Measurements from ENCODE around the gene SNTG2.

The SNTG2 gene

DNA sequence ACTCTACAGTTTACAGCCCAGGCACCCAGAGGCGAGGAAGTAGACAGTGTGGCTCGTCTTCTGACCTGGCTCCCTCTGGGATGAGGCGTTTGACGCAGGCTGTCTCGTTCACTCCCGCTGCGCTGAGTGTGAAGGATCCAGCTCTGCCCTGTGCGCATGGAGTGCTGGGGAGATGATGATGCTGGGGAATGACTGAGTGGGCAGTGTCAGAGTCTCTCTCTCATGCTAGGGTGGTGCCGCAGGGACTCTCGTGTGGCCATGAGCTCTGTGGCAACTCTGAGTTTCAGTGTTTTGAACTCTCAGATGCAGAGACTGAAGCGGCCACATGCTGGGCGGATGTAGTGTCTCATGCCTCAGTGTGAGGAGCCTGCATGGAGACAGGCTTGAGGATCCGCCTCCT lies 344.3 kb downstream of the SNTG2 start:
- DNase-seq (no peak), ATAC-seq (replicated peaks) (no peak)
- H3K4me3 Mint-ChIP-seq: no peak overlapping the region
- no peak overlapping the region for H3K27ac Mint-ChIP-seq
- H3K36me3 Mint-ChIP-seq (ENCODE audit: insufficient read depth): no peaks in the 10 kb centered on the region
- no peaks in the 10 kb centered on the region for H3K9me3 Mint-ChIP-seq
- peaks cover 0 to 14% of the 10 kb centered on the region in 2 donors for H3K27me3 Mint-ChIP-seq
- no peaks in the 10 kb centered on the region for H3K4me1 Mint-ChIP-seq (ENCODE audit: low read depth in 2 of 2)

DNA sequence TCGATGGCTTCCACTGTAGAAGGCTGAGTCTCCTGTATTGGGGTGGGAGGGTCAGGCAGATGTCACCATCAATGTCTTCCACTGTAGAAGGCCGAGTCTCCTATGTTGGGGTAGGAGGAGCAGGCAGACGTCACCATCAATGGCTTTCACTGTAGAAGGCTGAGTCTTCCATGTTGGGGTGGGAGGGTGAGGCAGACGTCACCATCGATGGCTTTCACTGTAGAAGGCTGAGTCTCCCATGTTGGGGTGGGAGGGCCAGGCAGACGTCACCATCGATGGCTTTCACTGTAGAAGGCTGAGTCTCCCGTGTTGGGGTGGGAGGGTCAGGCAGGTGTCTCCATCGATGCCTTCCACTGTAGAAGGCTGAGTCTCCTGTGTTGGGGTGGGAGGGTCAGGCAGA lies 345.1 kb downstream of the SNTG2 start:
- DNase-seq: no peak
- Mint-ChIP-seq H3K4me1 (ENCODE audit: low read depth in 2 of 2) (no peaks in the 10 kb centered on the region), H3K4me3 (no peak overlapping the region), H3K36me3 (ENCODE audit: insufficient read depth) (no peaks in the 10 kb centered on the region), H3K27me3 (peaks cover 0 to 14% of the 10 kb centered on the region in 2 donors), H3K9me3 (no peaks in the 10 kb centered on the region), H3K27ac (no peak overlapping the region)
- ATAC-seq (replicated peaks): no peak

DNA sequence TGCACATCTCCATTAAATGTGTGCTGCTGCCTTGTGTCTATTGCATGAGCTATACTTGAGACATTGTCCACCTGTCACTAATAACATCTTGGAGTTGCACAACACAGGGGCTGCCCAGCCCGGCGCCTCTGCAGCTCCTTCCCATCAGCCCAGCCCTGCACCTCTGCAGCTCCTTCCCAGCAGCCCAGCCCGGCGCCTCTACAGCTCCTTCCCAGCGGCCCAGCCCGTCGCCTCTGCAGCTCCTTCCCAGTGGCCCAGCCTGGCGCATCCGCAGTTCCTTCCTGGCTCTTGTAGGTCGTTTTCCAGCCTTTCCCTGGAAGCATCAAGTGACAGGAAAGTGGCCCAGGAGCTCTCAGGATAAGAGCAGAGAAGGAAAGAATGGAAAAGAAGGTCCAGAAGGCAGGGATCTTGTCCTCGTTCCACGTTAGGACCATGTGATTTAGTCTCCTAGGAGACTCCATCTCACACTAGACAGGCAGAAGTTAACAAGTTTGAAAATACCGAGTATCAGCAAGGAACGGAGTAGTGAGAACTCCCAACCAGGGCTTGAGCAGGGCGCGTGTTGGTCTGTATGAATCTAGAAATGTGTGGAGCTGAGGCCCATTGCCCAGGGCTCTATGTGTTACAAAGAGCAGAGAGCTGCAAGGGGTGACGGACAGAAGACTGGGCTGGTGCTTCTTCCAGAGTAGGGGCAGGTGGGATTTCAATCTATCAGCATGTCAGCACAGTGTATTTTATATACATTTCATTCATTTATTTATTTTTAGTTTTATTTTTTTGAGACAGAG lies 346.9 kb downstream of the SNTG2 start:
- no peaks in the 10 kb centered on the region for H3K9me3 Mint-ChIP-seq
- peaks cover 0 to 14% of the 10 kb centered on the region in 2 donors for H3K27me3 Mint-ChIP-seq
- ATAC-seq (replicated peaks) (no peak), DNase-seq (no peak)
- no peak overlapping the region for H3K27ac Mint-ChIP-seq
- H3K36me3 Mint-ChIP-seq (ENCODE audit: insufficient read depth): no peaks in the 10 kb centered on the region
- H3K4me3 Mint-ChIP-seq: no peak overlapping the region
- no peaks in the 10 kb centered on the region for H3K4me1 Mint-ChIP-seq (ENCODE audit: low read depth in 2 of 2)

DNA sequence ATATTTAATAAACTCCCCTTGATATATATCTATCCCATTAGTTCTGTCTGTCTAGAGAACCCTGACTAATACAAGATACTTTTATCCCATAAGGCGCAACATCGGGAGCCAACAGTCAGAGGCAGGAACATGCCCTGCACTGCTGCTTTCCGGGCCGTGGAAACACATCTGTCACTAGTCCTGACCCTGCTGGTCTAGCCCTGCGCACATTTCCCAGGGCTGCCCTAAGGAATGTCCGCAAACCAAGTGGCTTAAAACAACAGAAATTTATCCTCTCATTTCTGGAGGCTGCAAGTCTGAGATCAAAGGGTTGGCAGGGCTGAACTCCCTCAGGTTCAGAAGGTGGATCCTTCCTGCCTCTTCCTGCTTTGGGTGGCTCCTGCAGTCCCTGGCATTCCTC lies 348.4 kb downstream of the SNTG2 start:
- Mint-ChIP-seq H3K36me3 (ENCODE audit: insufficient read depth) (no peaks in the 10 kb centered on the region), H3K27me3 (peaks cover 0 to 14% of the 10 kb centered on the region in 2 donors), H3K27ac (no peak overlapping the region), H3K4me3 (no peak overlapping the region), H3K9me3 (no peaks in the 10 kb centered on the region), H3K4me1 (ENCODE audit: low read depth in 2 of 2) (no peaks in the 10 kb centered on the region)
- ATAC-seq (replicated peaks): no peak
- no peak for DNase-seq

DNA sequence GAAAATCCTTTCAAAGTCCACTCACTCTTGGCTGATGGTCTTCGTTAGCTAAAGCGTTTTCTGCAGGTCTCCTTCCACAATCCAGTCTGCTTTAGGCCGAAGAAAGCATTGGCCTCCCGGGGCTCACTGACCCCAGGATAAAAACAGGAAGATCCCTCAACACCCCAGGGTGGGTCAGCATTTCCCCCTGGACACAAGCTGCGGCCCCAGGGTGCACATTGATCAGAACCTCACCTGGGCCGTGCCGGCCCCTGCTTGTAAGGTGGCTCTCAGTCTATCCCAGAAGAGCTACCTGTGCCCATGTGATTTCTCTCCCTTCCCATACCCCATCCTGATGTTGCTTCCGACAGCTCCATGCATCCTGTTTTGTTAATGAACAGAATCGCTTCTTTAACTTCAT lies 349.6 kb downstream of the SNTG2 start:
- peaks cover 0 to 14% of the 10 kb centered on the region in 2 donors for H3K27me3 Mint-ChIP-seq
- no peaks in the 10 kb centered on the region for H3K36me3 Mint-ChIP-seq (ENCODE audit: insufficient read depth)
- no peak overlapping the region for H3K27ac Mint-ChIP-seq
- no peak overlapping the region for H3K4me3 Mint-ChIP-seq
- no peak for DNase-seq
- no peak for ATAC-seq (replicated peaks)
- H3K9me3 Mint-ChIP-seq: no peaks in the 10 kb centered on the region
- H3K4me1 Mint-ChIP-seq (ENCODE audit: low read depth in 2 of 2): no peaks in the 10 kb centered on the region

DNA sequence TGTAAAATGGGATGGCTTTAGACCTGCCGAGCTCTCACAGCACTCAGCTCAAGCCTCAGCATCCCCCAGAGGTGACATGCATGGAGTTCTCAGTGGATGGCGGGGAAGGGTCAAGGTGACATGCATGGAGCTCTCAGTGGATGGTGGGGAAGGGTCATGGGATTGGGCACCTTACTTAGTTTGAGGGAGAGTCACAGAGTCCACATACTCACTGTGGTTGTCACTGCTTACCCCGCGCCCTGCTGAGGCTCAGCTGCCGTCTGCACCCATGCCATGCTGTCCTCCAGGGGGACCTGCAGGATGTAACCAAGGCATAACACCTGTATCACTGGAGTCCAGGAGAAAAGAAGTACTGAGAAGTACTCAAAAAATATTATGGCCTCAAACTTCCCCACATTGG lies 350.4 kb downstream of the SNTG2 start:
- Mint-ChIP-seq H3K27ac (peak overlapping the region in 1 of 2 donors; percentile 9), H3K4me1 (ENCODE audit: low read depth in 2 of 2) (no peaks in the 10 kb centered on the region), H3K36me3 (ENCODE audit: insufficient read depth) (no peaks in the 10 kb centered on the region), H3K9me3 (no peaks in the 10 kb centered on the region), H3K27me3 (peaks cover under 1 to 14% of the 10 kb centered on the region in 2 donors), H3K4me3 (no peak overlapping the region)
- no peak for DNase-seq
- ATAC-seq (replicated peaks): no peak

DNA sequence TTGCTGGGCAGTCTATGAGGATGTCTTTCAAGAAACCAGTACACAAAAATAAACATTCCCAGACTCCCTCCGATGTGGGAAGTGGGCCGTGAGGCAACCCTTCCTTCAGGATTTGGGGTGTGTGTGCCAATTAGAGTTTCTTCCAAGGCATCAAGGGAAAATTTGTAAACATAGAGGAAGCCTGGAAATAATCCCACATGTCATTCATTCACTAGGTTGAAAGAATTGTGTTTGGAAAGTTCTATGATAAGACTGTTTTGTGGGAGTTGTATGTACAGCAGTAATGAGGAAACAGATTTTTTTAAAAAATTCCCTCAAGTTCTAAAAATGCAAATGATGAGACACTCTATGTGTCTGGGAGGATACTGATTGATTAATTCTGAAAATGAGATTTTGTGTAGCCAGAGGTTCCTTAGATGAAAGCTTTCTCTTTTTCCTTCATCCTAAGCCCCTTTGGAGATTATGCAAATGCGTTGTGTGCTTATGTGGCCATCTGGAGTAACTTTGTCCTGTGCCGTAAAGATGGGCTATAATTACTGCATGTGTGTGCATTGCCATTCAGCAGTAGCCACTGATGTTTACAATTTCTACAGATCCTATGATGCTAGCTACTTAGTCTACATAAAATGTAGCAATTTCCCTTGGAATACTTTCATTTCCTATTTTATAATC lies 354.8 kb downstream of the SNTG2 start:
- no peaks in the 10 kb centered on the region for H3K36me3 Mint-ChIP-seq (ENCODE audit: insufficient read depth)
- ATAC-seq (replicated peaks): no peak
- peaks cover 0 to 5% of the 10 kb centered on the region in 2 donors for H3K9me3 Mint-ChIP-seq
- no peaks in the 10 kb centered on the region for H3K4me1 Mint-ChIP-seq (ENCODE audit: low read depth in 2 of 2)
- H3K27me3 Mint-ChIP-seq: peaks cover 0 to 7% of the 10 kb centered on the region in 2 donors
- H3K27ac Mint-ChIP-seq: no peak overlapping the region
- DNase-seq: no peak
- H3K4me3 Mint-ChIP-seq: no peak overlapping the region

DNA sequence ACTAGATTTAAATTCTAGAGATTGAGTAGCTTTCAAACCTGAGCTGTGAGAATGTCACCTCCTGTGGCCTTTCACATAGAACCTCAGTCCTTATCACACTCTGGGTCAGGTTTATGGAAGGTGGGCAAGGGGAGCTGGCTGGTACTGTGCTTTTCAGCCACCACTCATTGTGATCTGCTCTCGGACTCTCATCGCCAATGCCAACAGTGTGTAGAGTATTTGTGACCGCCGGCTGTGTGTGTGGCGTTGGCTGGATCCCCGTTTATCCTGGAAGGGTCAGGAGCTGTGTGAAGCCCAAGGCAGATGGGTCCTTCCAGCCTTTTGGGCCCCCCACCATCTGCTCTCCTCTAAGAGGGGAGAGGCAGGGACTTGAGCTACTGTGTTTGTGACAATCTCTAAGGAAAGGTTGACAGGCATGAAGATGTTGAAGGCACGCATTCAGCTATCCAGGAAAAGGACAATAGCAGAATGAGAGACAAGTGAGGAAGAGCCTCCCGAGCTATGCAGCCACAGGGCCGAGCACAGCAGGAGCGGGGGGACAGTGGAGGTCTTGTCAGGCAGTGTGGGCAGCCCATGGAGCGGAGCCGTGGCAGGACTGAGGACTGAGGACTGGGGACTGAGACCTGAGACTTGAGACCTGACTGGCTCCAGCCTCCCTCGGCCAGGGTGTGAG lies 355.5 kb downstream of the SNTG2 start:
- DNase-seq: no peak
- Mint-ChIP-seq H3K27me3 (peaks cover 0 to 7% of the 10 kb centered on the region in 2 donors), H3K4me1 (ENCODE audit: low read depth in 2 of 2) (no peaks in the 10 kb centered on the region), H3K4me3 (no peak overlapping the region), H3K9me3 (peaks cover 0 to 5% of the 10 kb centered on the region in 2 donors), H3K27ac (no peak overlapping the region), H3K36me3 (ENCODE audit: insufficient read depth) (no peaks in the 10 kb centered on the region)
- ATAC-seq (replicated peaks): no peak

DNA sequence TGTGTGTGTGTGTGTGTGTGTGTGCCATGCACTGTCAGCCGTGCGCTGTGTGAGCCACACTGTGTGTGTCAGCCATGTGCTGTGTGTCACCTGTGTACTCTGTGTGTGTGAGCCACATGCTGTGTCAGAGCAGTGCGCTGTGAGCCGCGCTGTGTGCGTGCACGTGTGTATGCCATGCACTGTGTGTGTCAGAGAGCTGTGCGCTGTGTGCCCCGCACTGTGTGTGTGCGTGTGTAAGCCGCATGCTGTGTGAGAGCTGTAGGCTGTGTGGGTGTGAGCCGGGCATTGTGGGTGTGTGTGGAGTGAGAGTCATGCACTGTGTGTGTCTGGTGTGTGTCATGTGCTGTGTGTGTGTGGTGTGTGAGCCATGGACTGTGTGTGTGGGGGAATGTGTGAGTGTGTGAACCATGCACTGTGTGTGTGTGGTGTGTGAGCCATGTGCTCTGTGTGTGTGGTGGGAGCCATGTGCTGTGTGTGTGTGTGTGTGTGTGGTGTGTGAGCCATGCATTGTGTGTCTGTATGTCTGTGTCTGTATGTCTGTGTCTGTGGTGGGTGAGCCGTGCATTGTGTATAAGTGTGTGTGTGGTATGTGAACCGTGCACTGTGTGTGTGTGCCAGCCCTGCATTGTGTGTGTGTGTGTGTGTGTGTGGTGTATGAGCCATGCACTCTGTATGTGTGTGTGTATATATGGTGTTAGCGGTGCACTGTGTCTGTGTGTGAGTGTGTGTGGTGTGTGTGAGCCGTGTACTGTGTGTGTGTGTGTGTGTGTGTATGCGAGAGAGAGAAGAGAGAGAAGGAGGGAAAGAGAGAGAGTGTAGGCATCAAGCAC lies 356.3 kb downstream of the SNTG2 start:
- no peak for ATAC-seq (replicated peaks)
- Mint-ChIP-seq H3K27ac (no peak overlapping the region), H3K9me3 (peaks cover 0 to 5% of the 10 kb centered on the region in 2 donors)

DNA sequence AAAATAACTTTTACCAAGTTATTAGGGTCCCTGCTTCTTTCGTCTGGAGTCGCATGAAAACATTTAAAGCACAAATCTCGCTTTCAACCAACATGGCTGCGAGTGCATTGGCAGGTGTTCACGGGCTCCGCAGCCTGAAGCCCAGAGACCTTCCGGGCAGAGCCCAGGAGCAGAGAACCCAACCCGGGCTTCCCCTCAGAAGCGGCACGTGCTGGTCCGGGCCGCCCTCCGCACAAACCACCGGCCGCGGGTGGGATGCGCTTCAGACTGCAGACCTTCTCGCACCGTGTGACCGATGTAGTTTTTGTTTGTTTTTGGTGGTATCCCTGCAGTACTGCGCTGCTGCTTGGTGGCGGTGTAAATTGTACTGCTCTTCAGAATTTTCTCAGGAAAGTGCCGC lies 357.0 kb downstream of the SNTG2 start:
- Mint-ChIP-seq H3K4me1 (ENCODE audit: low read depth in 2 of 2) (no peaks in the 10 kb centered on the region), H3K27ac (no peak overlapping the region), H3K4me3 (no peak overlapping the region), H3K27me3 (peaks cover 7% of the 10 kb centered on the region in 2 donors), H3K36me3 (ENCODE audit: insufficient read depth) (peaks cover 3% of the 10 kb centered on the region), H3K9me3 (peaks cover 0 to 5% of the 10 kb centered on the region in 2 donors)
- DNase-seq (no peak), ATAC-seq (replicated peaks) (no peak)

More for the DNA sequence above, 356.3 kb downstream of the SNTG2 start:
- Mint-ChIP-seq H3K4me1 (ENCODE audit: low read depth in 2 of 2) (no peaks in the 10 kb centered on the region), H3K4me3 (no peak overlapping the region), H3K27me3 (peaks cover 0 to 7% of the 10 kb centered on the region in 2 donors), H3K36me3 (ENCODE audit: insufficient read depth) (no peaks in the 10 kb centered on the region)
- DNase-seq: no peak

DNA sequence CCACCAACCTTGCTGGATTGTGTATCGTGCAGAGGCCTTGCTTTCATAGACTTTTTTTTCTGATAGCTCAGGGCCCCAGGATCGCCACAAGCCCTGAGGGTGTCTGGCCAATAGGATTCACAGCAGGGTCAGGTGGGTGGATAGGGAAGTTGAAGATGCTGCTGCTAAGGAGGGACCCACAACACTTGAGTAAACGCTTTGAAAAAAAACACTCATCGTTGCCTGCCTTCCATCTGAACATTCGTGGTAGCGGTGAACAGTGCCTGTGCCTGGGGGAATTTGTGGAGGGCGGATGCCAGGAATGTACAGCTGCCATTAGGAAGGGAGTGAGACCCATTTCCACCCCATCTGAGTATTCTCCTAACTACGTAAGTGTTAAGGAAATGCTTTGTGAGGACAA lies 358.0 kb downstream of the SNTG2 start:
- H3K36me3 Mint-ChIP-seq (ENCODE audit: insufficient read depth): peaks cover 3% of the 10 kb centered on the region
- no peak for ATAC-seq (replicated peaks)
- H3K27me3 Mint-ChIP-seq: peaks cover 7 to 8% of the 10 kb centered on the region in 2 donors
- peaks cover 0 to 5% of the 10 kb centered on the region in 2 donors for H3K9me3 Mint-ChIP-seq
- no peak overlapping the region for H3K27ac Mint-ChIP-seq
- H3K4me3 Mint-ChIP-seq: no peak overlapping the region
- no peak for DNase-seq
- H3K4me1 Mint-ChIP-seq (ENCODE audit: low read depth in 2 of 2): no peaks in the 10 kb centered on the region

DNA sequence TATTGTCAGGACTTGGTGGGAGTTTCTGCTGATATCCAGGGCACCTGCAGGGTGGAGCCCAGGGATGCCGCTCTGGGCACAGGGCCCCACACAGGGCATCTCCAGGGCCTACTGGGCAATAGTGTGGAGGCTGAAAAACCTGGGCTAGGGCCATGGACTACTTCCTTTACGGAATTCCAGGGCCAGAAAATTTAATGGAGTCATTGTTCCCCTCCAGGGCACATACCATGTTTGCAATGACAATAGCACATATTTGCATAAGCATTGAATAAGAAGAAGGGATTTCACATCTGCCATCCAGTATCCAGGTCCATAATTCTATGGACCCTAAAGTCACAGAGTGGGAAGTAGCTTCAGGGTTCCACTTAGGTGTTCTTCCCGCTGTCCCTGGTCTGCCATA lies 358.9 kb downstream of the SNTG2 start:
- Mint-ChIP-seq H3K4me3 (no peak overlapping the region), H3K27ac (no peak overlapping the region), H3K36me3 (ENCODE audit: insufficient read depth) (peaks cover 3% of the 10 kb centered on the region), H3K27me3 (peaks cover 7 to 8% of the 10 kb centered on the region in 2 donors), H3K4me1 (ENCODE audit: low read depth in 2 of 2) (no peaks in the 10 kb centered on the region), H3K9me3 (peaks cover 0 to 5% of the 10 kb centered on the region in 2 donors)
- ATAC-seq (replicated peaks) (no peak), DNase-seq (no peak)

DNA sequence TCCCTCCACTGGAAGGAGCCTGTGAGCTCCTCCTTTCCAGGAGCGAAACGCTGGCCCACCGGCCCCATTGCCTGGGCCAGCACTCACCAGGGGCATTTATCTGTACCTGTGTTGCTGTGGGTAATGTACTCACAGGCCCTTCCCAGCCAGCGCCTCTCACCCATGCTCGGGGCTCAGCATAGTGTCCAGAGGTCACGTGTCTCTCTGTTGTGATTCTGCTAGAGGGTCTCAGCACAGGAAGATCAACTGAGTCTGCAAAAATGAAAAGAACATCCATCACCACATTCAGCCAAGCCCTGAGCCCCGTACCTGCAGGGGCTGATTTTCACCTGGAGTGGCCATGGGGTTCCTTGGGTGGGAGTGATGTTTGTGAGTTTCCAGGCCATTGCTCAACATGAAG lies 359.6 kb downstream of the SNTG2 start:
- peaks cover 7 to 8% of the 10 kb centered on the region in 2 donors for H3K27me3 Mint-ChIP-seq
- no peak for ATAC-seq (replicated peaks)
- peaks cover 3% of the 10 kb centered on the region for H3K36me3 Mint-ChIP-seq (ENCODE audit: insufficient read depth)

More for the DNA sequence above, 359.6 kb downstream of the SNTG2 start:
- H3K27ac Mint-ChIP-seq: no peak overlapping the region
- DNase-seq: no peak
- H3K4me3 Mint-ChIP-seq: no peak overlapping the region
- H3K9me3 Mint-ChIP-seq: peaks cover 0 to 5% of the 10 kb centered on the region in 2 donors
- H3K4me1 Mint-ChIP-seq (ENCODE audit: low read depth in 2 of 2): no peaks in the 10 kb centered on the region
